ENCODE measurements around the gene ALKBH3. TPM values are rescaled to one million over a fixed set of nuclear protein-coding genes. Genes with fewer than 3 reads are reported as not detected.
A peak's percentile ranks its signal among the peaks of the same experiment; 100 is the strongest.

ALKBH3 gene
- total RNA-seq, 4 donors from 2014 or later: 17.4 to 38.2 (median 24.6) TPM

DNA sequence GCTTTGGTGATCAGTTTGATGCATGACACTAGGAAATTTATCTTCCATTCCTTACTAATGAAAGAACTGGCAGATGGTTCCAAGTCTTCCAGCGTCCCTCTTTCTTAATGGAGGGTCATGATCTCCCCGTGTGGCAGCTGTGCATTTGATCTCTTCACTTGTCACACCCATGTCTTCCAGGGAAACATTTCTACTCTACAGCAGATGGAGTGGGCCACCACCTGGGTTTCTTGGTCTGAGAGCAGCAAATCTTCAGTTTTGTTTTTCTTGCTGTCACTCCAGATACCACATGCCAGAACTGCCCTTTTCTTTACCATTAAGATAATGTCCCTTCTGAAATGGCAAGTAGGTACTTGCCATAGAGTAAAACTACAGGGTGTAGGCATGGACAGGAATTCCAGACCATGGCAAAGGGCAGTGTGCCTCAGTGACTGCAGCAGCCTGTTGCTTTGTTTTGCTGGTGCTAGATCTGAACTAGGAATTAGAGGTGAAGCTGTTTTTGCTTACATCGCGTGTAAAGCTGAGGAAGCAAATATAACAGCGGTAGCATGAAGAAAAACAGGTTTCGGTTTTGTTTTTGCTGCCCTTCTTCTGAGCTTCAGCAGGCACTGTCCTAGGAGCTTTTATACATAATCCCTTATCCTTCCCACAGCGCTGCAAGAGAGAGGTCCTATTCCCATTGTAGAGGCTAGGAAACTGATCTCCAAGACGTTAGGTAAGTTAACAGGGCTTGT, 41.1 kb downstream of the ALKBH3 start:
- TF ChIP-seq EP300 (IDR thresholded peaks at IDR 0.05) (no peak), CTCF (IDR thresholded peaks at IDR 0.05) (no peak), POLR2A (IDR thresholded peaks at IDR 0.05; ENCODE audit: low read depth) (no peak), POLR2AphosphoS5 (IDR thresholded peaks at IDR 0.05) (no peak)
- Histone ChIP-seq H3K27ac (replicated peaks in 1 of 4) (peak overlapping the region; percentile 81 to 90 (median 87)), H3K4me3 (no peak overlapping the region), H3K27me3 (no peaks in the 10 kb centered on the region), H3K4me1 (peaks cover 68 to 96% (median 92%) of the 10 kb centered on the region in 4 donors), H3K9me3 (no peaks in the 10 kb centered on the region), H3K36me3 (peaks cover 6 to 46% (median 25%) of the 10 kb centered on the region in 4 donors)
- no peak for DNase-seq (ENCODE audit: extremely low spot score)
- 77% methylated on average over 8 of the region's 8 CpGs for WGBS
- intact Hi-C loops (cut with DNase I): no loop called here

DNA sequence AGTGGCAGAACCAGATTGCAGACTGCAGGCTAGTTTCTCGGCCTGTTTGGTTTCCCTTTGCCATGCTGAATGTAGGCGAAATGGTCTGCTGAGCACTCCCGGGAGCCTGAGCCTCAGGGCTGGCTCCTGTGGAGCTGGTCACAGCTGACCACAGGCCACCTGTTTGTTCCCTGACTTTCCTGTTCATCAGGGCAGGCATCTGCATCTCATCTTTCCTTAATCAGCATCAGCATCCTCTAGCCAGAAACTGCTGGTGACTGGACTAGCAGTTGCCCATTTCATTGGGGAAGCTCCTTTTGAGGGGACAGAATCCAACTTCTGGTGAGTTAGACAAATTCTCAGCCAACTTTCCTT, 41.6 kb downstream of the ALKBH3 start:
- 97% methylated on average over 3 of the region's 3 CpGs for WGBS

GRCh38 chr11:43922744-43923405, 42.2 kb downstream of the ALKBH3 start:
- H3K4me3 ChIP-seq: no peak overlapping the region
- H3K9me3 ChIP-seq: no peaks in the 10 kb centered on the region
- WGBS: 36% methylated on average over 6 of the region's 6 CpGs
- H3K36me3 ChIP-seq: peaks cover 6 to 42% (median 24%) of the 10 kb centered on the region in 4 donors
- TF ChIP-seq POLR2AphosphoS5 (IDR thresholded peaks at IDR 0.05) (peak in 1 of 2 donors; percentile 11), EP300 (IDR thresholded peaks at IDR 0.05) (no peak), POLR2A (IDR thresholded peaks at IDR 0.05; ENCODE audit: low read depth) (no peak), CTCF (IDR thresholded peaks at IDR 0.05) (no peak)
- no peak for DNase-seq (ENCODE audit: extremely low spot score)
- no peaks in the 10 kb centered on the region for H3K27me3 ChIP-seq
- H3K27ac ChIP-seq (replicated peaks in 1 of 4): peak overlapping the region; percentile 81 to 90 (median 87)
- peaks cover 63 to 90% (median 89%) of the 10 kb centered on the region in 4 donors for H3K4me1 ChIP-seq
- intact Hi-C loops (cut with DNase I): no loop called here

More for the DNA sequence above, 41.6 kb downstream of the ALKBH3 start:
- Histone ChIP-seq H3K27me3 (no peaks in the 10 kb centered on the region), H3K9me3 (no peaks in the 10 kb centered on the region), H3K4me3 (no peak overlapping the region), H3K27ac (replicated peaks in 1 of 4) (peak overlapping the region; percentile 81 to 90 (median 87)), H3K36me3 (peaks cover 6 to 43% (median 25%) of the 10 kb centered on the region in 4 donors), H3K4me1 (peaks cover 68 to 95% (median 95%) of the 10 kb centered on the region in 4 donors)
- no peak for TF ChIP-seq EP300 (IDR thresholded peaks at IDR 0.05)
- TF ChIP-seq POLR2A (IDR thresholded peaks at IDR 0.05; ENCODE audit: low read depth): no peak
- no peak for TF ChIP-seq CTCF (IDR thresholded peaks at IDR 0.05)
- TF ChIP-seq POLR2AphosphoS5 (IDR thresholded peaks at IDR 0.05): no peak
- no peak for DNase-seq (ENCODE audit: extremely low spot score)
- intact Hi-C loops (cut with DNase I): no loop called here

- no peaks in the 10 kb centered on the region for H3K9me3 ChIP-seq
- no peak for TF ChIP-seq POLR2A (IDR thresholded peaks at IDR 0.05; ENCODE audit: low read depth)
- peak; percentile 71 to 75 for TF ChIP-seq POLR2AphosphoS5 (IDR thresholded peaks at IDR 0.05)
- no peak for TF ChIP-seq EP300 (IDR thresholded peaks at IDR 0.05)
- no peak for TF ChIP-seq CTCF (IDR thresholded peaks at IDR 0.05)
- H3K4me3 ChIP-seq: no peak overlapping the region
- peaks cover 56 to 83% (median 82%) of the 10 kb centered on the region in 4 donors for H3K4me1 ChIP-seq
- peak overlapping the region; percentile 81 to 90 (median 87) for H3K27ac ChIP-seq (replicated peaks in 1 of 4)
- 33% methylated on average over 6 of the region's 8 CpGs for WGBS
- no peaks in the 10 kb centered on the region for H3K27me3 ChIP-seq
- intact Hi-C loops (cut with DNase I): no loop called here
- no peak for DNase-seq (ENCODE audit: extremely low spot score)
- peaks cover 6 to 37% (median 20%) of the 10 kb centered on the region in 4 donors for H3K36me3 ChIP-seq
Measured at GRCh38 chr11:43923406-43924111, 42.9 kb downstream of the ALKBH3 start.

Data from esophagus muscularis mucosa (tissue), 4 donors.